Hepatocyte (in vitro differentiated cells): ENCODE measurements around the gene NCF2.

Source experiments
- EZH2 ChIP-seq: fragments of 200-600 bp; sonication (generic); IDR thresholded peaks from 2 replicates; pipeline ENCODE4 v1.6.1; 2016; ENCODE audit warnings: antibody characterized with exemption, mild to moderate bottlenecking, borderline replicate concordance
- TF ChIP-seq, protein P1 (sequence below): fragments of 200-600 bp; sonication (generic); IDR thresholded peaks from 2 replicates; pipeline ENCODE4 v1.5.1; 2016; ENCODE audit warnings: antibody characterized with exemption, mild to moderate bottlenecking; ENCODE audit not compliant: poor library complexity

DNA sequence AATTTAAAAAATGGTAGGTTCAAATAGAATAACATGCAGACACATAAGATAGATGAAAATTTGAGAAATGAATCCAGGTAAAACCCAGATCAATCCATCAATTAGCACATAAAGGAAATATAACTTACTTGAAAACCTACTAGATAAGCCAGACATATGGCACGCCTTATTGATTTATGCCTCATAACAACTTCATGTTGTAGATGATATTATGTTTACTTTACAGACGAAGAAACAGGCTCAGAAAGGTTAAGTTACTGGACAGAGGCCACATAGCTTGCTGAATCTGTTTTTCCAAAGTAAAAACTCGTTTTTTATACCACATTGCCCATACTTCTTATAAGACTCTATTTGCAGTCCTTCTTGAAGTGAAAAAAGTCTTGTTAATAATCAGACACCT, 22.1 kb upstream of the NCF2 start:
- TF ChIP-seq, protein P1, sequence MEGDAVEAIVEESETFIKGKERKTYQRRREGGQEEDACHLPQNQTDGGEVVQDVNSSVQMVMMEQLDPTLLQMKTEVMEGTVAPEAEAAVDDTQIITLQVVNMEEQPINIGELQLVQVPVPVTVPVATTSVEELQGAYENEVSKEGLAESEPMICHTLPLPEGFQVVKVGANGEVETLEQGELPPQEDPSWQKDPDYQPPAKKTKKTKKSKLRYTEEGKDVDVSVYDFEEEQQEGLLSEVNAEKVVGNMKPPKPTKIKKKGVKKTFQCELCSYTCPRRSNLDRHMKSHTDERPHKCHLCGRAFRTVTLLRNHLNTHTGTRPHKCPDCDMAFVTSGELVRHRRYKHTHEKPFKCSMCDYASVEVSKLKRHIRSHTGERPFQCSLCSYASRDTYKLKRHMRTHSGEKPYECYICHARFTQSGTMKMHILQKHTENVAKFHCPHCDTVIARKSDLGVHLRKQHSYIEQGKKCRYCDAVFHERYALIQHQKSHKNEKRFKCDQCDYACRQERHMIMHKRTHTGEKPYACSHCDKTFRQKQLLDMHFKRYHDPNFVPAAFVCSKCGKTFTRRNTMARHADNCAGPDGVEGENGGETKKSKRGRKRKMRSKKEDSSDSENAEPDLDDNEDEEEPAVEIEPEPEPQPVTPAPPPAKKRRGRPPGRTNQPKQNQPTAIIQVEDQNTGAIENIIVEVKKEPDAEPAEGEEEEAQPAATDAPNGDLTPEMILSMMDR, result no peak
- TF ChIP-seq EZH2, result no peak
